ENCODE results near the gene PUS1. TPM values are rescaled to one million over a fixed set of nuclear protein-coding genes. Genes with fewer than 3 reads are reported as not detected.

Gene PUS1
- total and polyA plus RNA-seq, 2 donors from 2014 or later = 16.1 to 28.8 TPM

- Histone ChIP-seq H3K9ac (ENCODE audit: low read length in 3 of 3) (no peak overlapping the region), H3K27me3 (ENCODE audit: control insufficient read depth, insufficient read depth, low read length) (no peaks in the 10 kb centered on the region), H3K27ac (ENCODE audit: low read depth in 2 of 2, low read length in 2 of 2) (no peak overlapping the region), H3K4me3 (ENCODE audit: low read length in 3 of 3) (no peak overlapping the region), H3K4me1 (ENCODE audit: control insufficient read depth in 2 of 3, insufficient read depth in 2 of 3, low read depth in 1 of 3, low read length in 3 of 3) (no peaks in the 10 kb centered on the region), H3K36me3 (ENCODE audit: control insufficient read depth in 2 of 3, insufficient read depth in 3 of 3, low read length in 3 of 3) (peaks cover 0 to 7% (median 5%) of the 10 kb centered on the region in 3 donors), H3K9me3 (ENCODE audit: control insufficient read depth in 2 of 3, insufficient read depth in 1 of 3, low read length in 3 of 3) (no peaks in the 10 kb centered on the region)
- DNase-seq = no peak
- TF ChIP-seq CTCF (IDR thresholded peaks at IDR 0.05; ENCODE audit: borderline replicate concordance, extremely low read depth, insufficient read depth) = no peak
- intact Hi-C loops (cut with DNase I) = no loop called here
- FAIRE-seq = no peak
Measured at GRCh38 chr12:131922772-131923171, 6.3 kb upstream of the PUS1 start.

- H3K36me3 ChIP-seq (ENCODE audit: control insufficient read depth in 2 of 3, insufficient read depth in 3 of 3, low read length in 3 of 3) = peaks cover 0 to 7% (median 5%) of the 10 kb centered on the region in 3 donors
- no peak for TF ChIP-seq CTCF (IDR thresholded peaks at IDR 0.05; ENCODE audit: borderline replicate concordance, extremely low read depth, insufficient read depth)
- no peak overlapping the region for H3K27ac ChIP-seq (ENCODE audit: low read depth in 2 of 2, low read length in 2 of 2)
- no peak overlapping the region for H3K4me3 ChIP-seq (ENCODE audit: low read length in 3 of 3)
- FAIRE-seq = no peak
- H3K27me3 ChIP-seq (ENCODE audit: control insufficient read depth, insufficient read depth, low read length) = no peaks in the 10 kb centered on the region
- intact Hi-C loops (cut with DNase I) = no loop called here
- DNase-seq = no peak
- no peaks in the 10 kb centered on the region for H3K9me3 ChIP-seq (ENCODE audit: control insufficient read depth in 2 of 3, insufficient read depth in 1 of 3, low read length in 3 of 3)
- H3K9ac ChIP-seq (ENCODE audit: low read length in 3 of 3) = no peak overlapping the region
- H3K4me1 ChIP-seq (ENCODE audit: control insufficient read depth in 2 of 3, insufficient read depth in 2 of 3, low read depth in 1 of 3, low read length in 3 of 3) = no peaks in the 10 kb centered on the region
Measured at GRCh38 chr12:131923260-131923659, 5.8 kb upstream of the PUS1 start.

GRCh38 chr12:131927110-131928079 lies 1.7 kb upstream of the PUS1 start:
- H3K4me1 ChIP-seq (ENCODE audit: control insufficient read depth in 2 of 3, insufficient read depth in 2 of 3, low read depth in 1 of 3, low read length in 3 of 3) = peaks cover 0 to 6% (median 4%) of the 10 kb centered on the region in 3 donors
- no peak overlapping the region for H3K4me3 ChIP-seq (ENCODE audit: low read length in 3 of 3)
- DNase-seq (peak in 2 of 5 donors; percentile 68 to 80), FAIRE-seq (no peak)
- TF ChIP-seq CTCF (IDR thresholded peaks at IDR 0.05; ENCODE audit: borderline replicate concordance, extremely low read depth, insufficient read depth) = no peak
- H3K9ac ChIP-seq (ENCODE audit: low read length in 3 of 3) = no peak overlapping the region
- H3K9me3 ChIP-seq (ENCODE audit: control insufficient read depth in 2 of 3, insufficient read depth in 1 of 3, low read length in 3 of 3) = no peaks in the 10 kb centered on the region
- peaks cover 2 to 8% (median 4%) of the 10 kb centered on the region in 3 donors for H3K36me3 ChIP-seq (ENCODE audit: control insufficient read depth in 2 of 3, insufficient read depth in 3 of 3, low read length in 3 of 3)
- intact Hi-C loops (cut with DNase I) = no loop called here
- no peaks in the 10 kb centered on the region for H3K27me3 ChIP-seq (ENCODE audit: control insufficient read depth, insufficient read depth, low read length)
- H3K27ac ChIP-seq (ENCODE audit: low read depth in 2 of 2, low read length in 2 of 2) = no peak overlapping the region

Measured in kidney (tissue), 14 donors.